ENCODE results near the gene HSD3B1.

DNA sequence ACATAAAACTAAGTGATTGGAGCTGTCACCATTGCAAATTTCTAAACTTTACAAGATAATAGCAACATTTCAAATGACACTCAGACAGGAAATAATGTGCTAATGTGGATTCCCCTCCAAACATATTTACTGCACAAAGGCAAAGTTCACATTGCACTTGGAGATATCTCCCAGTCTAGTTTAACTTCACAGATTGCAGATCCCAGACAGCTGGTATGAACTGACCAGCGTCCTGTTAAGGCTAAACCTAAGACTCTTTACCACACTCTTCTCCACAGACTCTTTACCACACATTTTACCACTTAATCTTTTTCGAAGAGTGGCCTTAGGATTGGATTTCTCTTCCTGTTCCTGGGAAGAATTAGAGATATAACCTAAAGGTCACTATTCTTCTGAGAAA lies 40.6 kb upstream of the HSD3B1 start:
- TF ChIP-seq, protein P1, sequence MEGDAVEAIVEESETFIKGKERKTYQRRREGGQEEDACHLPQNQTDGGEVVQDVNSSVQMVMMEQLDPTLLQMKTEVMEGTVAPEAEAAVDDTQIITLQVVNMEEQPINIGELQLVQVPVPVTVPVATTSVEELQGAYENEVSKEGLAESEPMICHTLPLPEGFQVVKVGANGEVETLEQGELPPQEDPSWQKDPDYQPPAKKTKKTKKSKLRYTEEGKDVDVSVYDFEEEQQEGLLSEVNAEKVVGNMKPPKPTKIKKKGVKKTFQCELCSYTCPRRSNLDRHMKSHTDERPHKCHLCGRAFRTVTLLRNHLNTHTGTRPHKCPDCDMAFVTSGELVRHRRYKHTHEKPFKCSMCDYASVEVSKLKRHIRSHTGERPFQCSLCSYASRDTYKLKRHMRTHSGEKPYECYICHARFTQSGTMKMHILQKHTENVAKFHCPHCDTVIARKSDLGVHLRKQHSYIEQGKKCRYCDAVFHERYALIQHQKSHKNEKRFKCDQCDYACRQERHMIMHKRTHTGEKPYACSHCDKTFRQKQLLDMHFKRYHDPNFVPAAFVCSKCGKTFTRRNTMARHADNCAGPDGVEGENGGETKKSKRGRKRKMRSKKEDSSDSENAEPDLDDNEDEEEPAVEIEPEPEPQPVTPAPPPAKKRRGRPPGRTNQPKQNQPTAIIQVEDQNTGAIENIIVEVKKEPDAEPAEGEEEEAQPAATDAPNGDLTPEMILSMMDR (IDR thresholded peaks at IDR 0.05 in 8 of 11, conservative IDR thresholded peaks at IDR 0.05 in 3 of 11) = no peak
- TF ChIP-seq POLR2A (IDR thresholded peaks at IDR 0.05) = no peak
- no peak for TF ChIP-seq POLR2AphosphoS5 (IDR thresholded peaks at IDR 0.05)

All from spleen (tissue), 7 donors.